HS-5 (cell line): ENCODE results near the gene HSF2.

Experiments used
- DNase-seq: peaks from one replicate; pipeline ENCODE4 v3.0.0-alpha.2; 2012; ENCODE audit warnings: low read depth

HSF2 gene

GRCh38 chr6:122399055-122399347 lies 451 bp upstream of the HSF2 start:
- DNase-seq: no peak

- no peak for DNase-seq
These were observed 634 bp downstream of the HSF2 start for GRCh38 chr6:122400121-122400450.

GRCh38 chr6:122400462-122401089 lies 1.1 kb downstream of the HSF2 start:
- no peak for DNase-seq

GRCh38 chr6:122401104-122401503 lies 1.7 kb downstream of the HSF2 start:
- DNase-seq: no peak

GRCh38 chr6:122404444-122404843 lies 5.0 kb downstream of the HSF2 start:
- no peak for DNase-seq

GRCh38 chr6:122405417-122405816 lies 6.0 kb downstream of the HSF2 start:
- no peak for DNase-seq

GRCh38 chr6:122406187-122406586 lies 6.7 kb downstream of the HSF2 start:
- DNase-seq: no peak

GRCh38 chr6:122407712-122408111 lies 8.3 kb downstream of the HSF2 start:
- no peak for DNase-seq

- no peak for DNase-seq
These were observed 8.8 kb downstream of the HSF2 start for GRCh38 chr6:122408240-122408639.

GRCh38 chr6:122408702-122409458 lies 9.4 kb downstream of the HSF2 start:
- no peak for DNase-seq

- DNase-seq: no peak
These were observed 12.5 kb downstream of the HSF2 start for GRCh38 chr6:122412001-122412400.

GRCh38 chr6:122416825-122417224 lies 17.4 kb downstream of the HSF2 start:
- no peak for DNase-seq

- no peak for DNase-seq
These were observed 22.6 kb downstream of the HSF2 start for GRCh38 chr6:122422003-122422402.

- DNase-seq: no peak
These were observed 23.3 kb downstream of the HSF2 start for GRCh38 chr6:122422614-122423267.

GRCh38 chr6:122423734-122424133 lies 24.3 kb downstream of the HSF2 start:
- DNase-seq: no peak

- no peak for DNase-seq
These were observed 27.1 kb downstream of the HSF2 start for GRCh38 chr6:122426597-122426996.

GRCh38 chr6:122428781-122429180 lies 29.3 kb downstream of the HSF2 start:
- DNase-seq: no peak

- no peak for DNase-seq
These were observed 29.9 kb downstream of the HSF2 start for GRCh38 chr6:122429323-122429722.

GRCh38 chr6:122431780-122432179 lies 32.3 kb downstream of the HSF2 start:
- no peak for DNase-seq

GRCh38 chr6:122432816-122433215 lies 33.4 kb downstream of the HSF2 start:
- DNase-seq: peak; percentile 23

- no peak for DNase-seq
These were observed 39.5 kb downstream of the HSF2 start for GRCh38 chr6:122438975-122439374.

GRCh38 chr6:122445274-122445673 lies 45.8 kb downstream of the HSF2 start:
- no peak for DNase-seq

- no peak for DNase-seq
These were observed 49.6 kb downstream of the HSF2 start for GRCh38 chr6:122449069-122449468.

- no peak for DNase-seq
These were observed 53.1 kb downstream of the HSF2 start for GRCh38 chr6:122452509-122452908.
